ENCODE measurements around the gene DCLK1.

DCLK1 gene

DNA sequence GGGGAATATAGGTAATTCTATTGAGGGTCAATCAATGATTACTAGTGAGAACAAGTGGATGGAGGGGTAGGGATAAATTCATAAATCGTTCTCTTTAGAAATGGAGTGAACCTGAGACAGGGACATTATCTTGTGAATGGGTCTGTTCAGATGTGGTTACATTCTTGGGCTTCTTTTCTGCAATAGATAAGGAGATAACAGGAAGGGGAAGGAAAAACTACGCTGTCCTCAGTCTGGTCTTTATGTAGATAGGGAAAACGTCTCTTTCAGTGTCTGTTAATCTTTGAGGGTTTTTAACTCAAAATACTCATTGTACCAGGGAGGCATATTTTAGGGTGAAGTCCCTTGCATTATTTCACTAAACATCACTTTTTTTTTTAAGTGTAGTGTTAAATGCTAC lies 388.0 kb downstream of the DCLK1 start:
- no peak overlapping the region for H3K4me3 ChIP-seq (ENCODE audit: low read depth, low read length)
- TF ChIP-seq, protein P1, sequence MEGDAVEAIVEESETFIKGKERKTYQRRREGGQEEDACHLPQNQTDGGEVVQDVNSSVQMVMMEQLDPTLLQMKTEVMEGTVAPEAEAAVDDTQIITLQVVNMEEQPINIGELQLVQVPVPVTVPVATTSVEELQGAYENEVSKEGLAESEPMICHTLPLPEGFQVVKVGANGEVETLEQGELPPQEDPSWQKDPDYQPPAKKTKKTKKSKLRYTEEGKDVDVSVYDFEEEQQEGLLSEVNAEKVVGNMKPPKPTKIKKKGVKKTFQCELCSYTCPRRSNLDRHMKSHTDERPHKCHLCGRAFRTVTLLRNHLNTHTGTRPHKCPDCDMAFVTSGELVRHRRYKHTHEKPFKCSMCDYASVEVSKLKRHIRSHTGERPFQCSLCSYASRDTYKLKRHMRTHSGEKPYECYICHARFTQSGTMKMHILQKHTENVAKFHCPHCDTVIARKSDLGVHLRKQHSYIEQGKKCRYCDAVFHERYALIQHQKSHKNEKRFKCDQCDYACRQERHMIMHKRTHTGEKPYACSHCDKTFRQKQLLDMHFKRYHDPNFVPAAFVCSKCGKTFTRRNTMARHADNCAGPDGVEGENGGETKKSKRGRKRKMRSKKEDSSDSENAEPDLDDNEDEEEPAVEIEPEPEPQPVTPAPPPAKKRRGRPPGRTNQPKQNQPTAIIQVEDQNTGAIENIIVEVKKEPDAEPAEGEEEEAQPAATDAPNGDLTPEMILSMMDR (IDR thresholded peaks at IDR 0.05; ENCODE audit: borderline replicate concordance, insufficient read depth, low read depth, low read length), result no peak

DNA sequence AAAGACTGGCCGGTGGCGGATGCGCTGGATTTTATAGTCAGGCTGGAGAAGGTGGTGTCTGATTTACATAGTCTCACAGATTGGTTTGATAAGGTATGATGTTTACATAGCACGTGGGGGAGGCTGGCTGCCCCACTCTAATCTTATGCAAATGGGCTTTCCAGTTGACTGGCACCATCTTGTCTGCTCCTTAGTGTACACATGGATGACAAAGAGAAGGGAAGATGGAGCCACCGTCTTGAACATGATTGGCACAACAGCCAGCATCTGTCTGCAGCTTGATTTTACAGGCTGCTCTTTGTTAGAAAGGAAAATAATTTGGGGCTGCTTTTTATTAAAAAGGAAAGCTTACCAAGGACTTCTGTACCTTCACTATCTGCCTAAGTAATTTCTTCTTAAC lies 389.5 kb downstream of the DCLK1 start:
- H3K4me3 ChIP-seq (ENCODE audit: low read depth, low read length), result no peak overlapping the region
- TF ChIP-seq, protein P1 (IDR thresholded peaks at IDR 0.05; ENCODE audit: borderline replicate concordance, insufficient read depth, low read depth, low read length), result no peak

DNA sequence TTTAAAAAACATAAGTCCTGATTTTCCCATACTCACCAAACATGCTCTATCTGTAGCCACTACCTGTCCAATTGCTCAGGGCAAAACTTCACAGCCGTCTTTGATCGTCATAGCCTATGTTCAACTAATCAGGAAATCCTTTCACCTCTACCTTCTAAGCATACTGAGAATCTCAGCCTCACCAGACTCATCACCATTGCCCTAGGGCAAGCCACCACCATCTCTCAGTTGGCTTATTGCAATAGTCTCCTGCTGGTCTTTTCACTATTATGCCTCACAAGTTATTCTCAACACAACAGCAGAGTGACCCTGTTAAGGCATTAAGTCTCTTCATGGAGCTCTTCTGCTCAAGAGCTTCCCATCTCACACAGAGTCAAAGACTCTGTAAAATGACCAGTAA lies 394.3 kb downstream of the DCLK1 start:
- TF ChIP-seq, protein P1 (IDR thresholded peaks at IDR 0.05; ENCODE audit: borderline replicate concordance, insufficient read depth, low read depth, low read length), result no peak
- H3K4me3 ChIP-seq (ENCODE audit: low read depth, low read length), result no peak overlapping the region

DNA sequence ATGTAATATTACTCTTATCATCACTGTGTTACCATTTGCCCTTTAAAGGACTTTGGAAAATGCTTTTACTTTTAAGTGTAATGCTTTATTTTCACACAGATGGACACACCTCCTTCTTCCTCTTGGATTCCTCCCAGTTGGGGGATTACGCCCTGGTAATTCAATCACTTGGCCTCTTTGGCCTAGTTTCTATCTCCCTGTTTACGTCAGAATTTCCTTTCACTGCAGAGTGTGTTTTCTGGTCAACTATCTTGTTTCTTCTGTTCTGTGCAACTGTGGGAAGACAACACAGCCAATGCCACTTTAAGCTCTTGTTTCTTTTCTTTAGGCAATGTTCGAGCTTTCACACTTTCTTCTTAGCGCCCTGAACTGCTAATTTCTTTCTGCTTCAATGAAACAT lies 397.4 kb downstream of the DCLK1 start:
- TF ChIP-seq, protein P1 (IDR thresholded peaks at IDR 0.05; ENCODE audit: borderline replicate concordance, insufficient read depth, low read depth, low read length), result no peak
- H3K4me3 ChIP-seq (ENCODE audit: low read depth, low read length), result no peak overlapping the region

DNA sequence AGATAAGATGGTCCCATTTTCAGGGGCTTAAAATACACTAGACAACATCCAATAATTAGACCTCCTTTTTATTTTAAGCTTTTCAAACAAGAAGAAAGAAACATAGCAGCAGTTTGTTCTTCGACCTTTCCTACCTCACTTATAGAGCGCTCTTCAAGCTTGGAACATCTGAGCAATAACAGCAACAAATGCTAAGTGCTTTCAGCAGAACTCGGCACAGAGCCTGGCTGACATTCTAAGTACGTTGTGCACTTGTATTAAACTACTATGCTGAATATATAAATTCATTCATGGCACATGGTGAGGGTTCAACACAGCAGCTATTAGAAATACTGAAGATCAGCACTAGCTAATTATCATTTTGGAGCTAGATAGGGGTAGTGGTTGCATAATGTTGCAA lies 398.6 kb downstream of the DCLK1 start:
- no peak overlapping the region for H3K4me3 ChIP-seq (ENCODE audit: low read depth, low read length)

DNA sequence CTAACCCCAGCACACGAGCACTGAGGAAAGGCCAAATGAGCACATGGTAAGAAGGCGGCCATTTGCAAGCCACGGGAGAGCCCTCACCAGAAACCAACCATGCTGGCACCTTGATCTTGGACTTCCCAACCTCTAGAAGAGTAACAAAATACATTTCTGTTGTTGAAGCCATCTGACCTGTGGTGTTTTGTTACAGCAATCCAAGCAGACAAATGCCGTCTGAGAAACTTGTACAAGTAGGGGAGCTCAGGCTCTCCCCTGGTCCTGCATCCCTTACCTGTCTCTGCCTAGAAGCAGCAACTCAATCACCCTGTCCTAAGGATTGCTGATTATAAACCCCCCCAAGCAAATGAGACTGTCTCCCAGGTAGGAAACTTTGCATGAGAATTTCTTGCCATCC lies 399.7 kb downstream of the DCLK1 start:
- no peak overlapping the region for H3K4me3 ChIP-seq (ENCODE audit: low read depth, low read length)
- TF ChIP-seq, protein P1 (IDR thresholded peaks at IDR 0.05; ENCODE audit: borderline replicate concordance, insufficient read depth, low read depth, low read length), result no peak

More for the DNA sequence above, 398.6 kb downstream of the DCLK1 start:
- TF ChIP-seq, protein P1 (IDR thresholded peaks at IDR 0.05; ENCODE audit: borderline replicate concordance, insufficient read depth, low read depth, low read length), result no peak

DNA sequence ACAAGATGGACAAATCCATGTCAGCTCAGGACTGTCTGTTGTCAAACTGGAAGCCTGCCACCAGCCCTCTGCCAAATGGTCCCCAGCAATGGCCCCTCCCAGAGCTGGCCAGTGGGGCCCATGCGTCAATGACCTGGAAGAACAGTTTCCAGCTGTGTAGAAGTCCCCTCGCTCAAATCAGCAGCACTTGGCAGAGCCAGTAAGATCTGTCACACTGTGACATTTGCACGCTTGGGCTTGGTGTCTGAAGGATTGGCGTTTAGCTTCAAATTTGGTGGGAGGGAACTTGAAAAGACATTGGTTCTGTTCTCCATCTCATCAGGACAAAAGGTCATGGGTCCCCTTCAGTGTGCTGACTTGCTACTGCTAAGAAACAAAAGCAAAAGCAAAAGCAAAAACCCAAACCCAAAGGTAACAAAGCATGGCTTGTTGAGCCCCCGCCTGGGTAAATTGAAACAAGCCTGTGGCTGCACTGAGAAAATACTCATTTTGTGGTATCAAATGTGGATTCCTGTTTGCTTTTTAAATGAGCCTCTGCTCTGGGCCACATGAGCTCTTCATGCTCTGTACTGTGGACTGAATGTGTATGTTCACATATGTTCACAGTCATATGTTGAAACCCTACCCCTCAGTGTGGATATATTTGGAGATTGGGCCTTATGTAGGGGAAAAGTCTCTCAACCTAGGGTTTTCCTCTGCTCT lies 401.1 kb downstream of the DCLK1 start:
- TF ChIP-seq, protein P1 (IDR thresholded peaks at IDR 0.05; ENCODE audit: borderline replicate concordance, insufficient read depth, low read depth, low read length), result no peak
- H3K4me3 ChIP-seq (ENCODE audit: low read depth, low read length), result no peak overlapping the region
